HepG2 (cell line): Measurements from ENCODE around the gene TRPC4. TPM values are rescaled to one million over a fixed set of nuclear protein-coding genes. Genes with fewer than 3 reads are reported as not detected.

ENCODE experiments used
- ATAC-seq: fragments of 200-7000 bp; cut with Tn5 transposase; 3 replicates; pipeline ENCODE4 v1.9.1; 2020; ENCODE audit warnings: mild to moderate bottlenecking, moderate library complexity
- BruUV-seq: library from RNA; stranded (reverse); fragments of 400-500 nt; replicated peaks from 2 replicates; lab custom pipeline; 2021; lab: Mats Ljungman, UMichigan
- CTCF ChIA-PET: fragments of 300-600 bp; formaldehyde crosslinking; extraction: SDS; loops from one replicate; lab custom pipeline; 2021; ENCODE audit warnings: low total read pairs, inconsistent platforms, low intra/inter-chr PET ratio; lab: Yijun Ruan, JAX
- POLR2A ChIA-PET: fragments of 350-600 bp; sonication (Branson Sonifier 250); formaldehyde crosslinking; loops from one replicate; lab custom pipeline; 2020; ENCODE audit warnings: antibody characterized with exemption, inconsistent platforms; lab: Yijun Ruan, JAX
- DNase-seq: peaks from one replicate; pipeline ENCODE4 v3.0.0-alpha.2; 2015; ENCODE audit warnings: low spot score
- FAIRE-seq: peaks from 3 replicates; lab custom pipeline; 2011; peaks lifted over from hg19 to GRCh38; lab: Jason Lieb, UNC
- H2AFZ ChIP-seq: one replicate; pipeline ENCODE4 v1.6.1; 2011; ENCODE audit warnings: low read length, inconsistent platforms
- H3K27ac ChIP-seq: fragments of 300-600 bp; 3 replicates; pipeline ENCODE4 v1.8.0; 2011; ENCODE audit warnings: mixed run types, mild to moderate bottlenecking, mixed read lengths, low read length, inconsistent platforms; ENCODE audit not compliant: insufficient read depth; ENCODE audit errors: extremely low read length
- H3K27me3 ChIP-seq, 2 experiments: fragments of 200-600 bp in 1 of 2; 2 replicates in 1 of 2; 3 replicates in 1 of 2; pipeline versions ENCODE4 v1.6.0 to v1.8.0; 2011; ENCODE audit warnings: low read length in 2 of 2, mild to moderate bottlenecking in 2 of 2, moderate library complexity in 2 of 2, inconsistent platforms in 1 of 2; ENCODE audit not compliant: insufficient read depth in 2 of 2, control insufficient read depth in 1 of 2
- H3K36me3 ChIP-seq, 2 experiments: fragments of 200-600 bp in 1 of 2; replicated peaks in 1 of 2; 2 replicates in 1 of 2; 3 replicates in 1 of 2; pipeline versions ENCODE4 v1.5.1 to v1.8.0; 2011; ENCODE audit warnings: low read length in 2 of 2, inconsistent platforms in 1 of 2; ENCODE audit not compliant: insufficient read depth in 2 of 2, control insufficient read depth in 1 of 2
- H3K4me1 ChIP-seq: 2 replicates; pipeline ENCODE4 v1.5.1; 2012; ENCODE audit warnings: low read length, inconsistent platforms; ENCODE audit not compliant: insufficient read depth
- H3K4me2 ChIP-seq: 2 replicates; pipeline ENCODE4 v1.6.0; 2011; ENCODE audit warnings: low read depth, low read length, inconsistent platforms
- H3K4me3 ChIP-seq, 3 experiments: fragments of 200-600 bp in 1 of 3; sonication (generic), shearing (Covaris generic) in 1 of 3; replicated peaks in 1 of 3; 2 replicates each; pipeline ENCODE4 v1.5.1; 2011 to 2016; ENCODE audit warnings: low read length in 3 of 3, inconsistent platforms in 2 of 3, low read depth in 2 of 3, mild to moderate bottlenecking in 2 of 3, control low read depth in 1 of 3, mixed read lengths in 1 of 3; ENCODE audit not compliant: insufficient read depth in 1 of 3
- H3K79me2 ChIP-seq: one replicate; pipeline ENCODE4 v1.6.1; 2011; ENCODE audit warnings: low read length, inconsistent platforms; ENCODE audit not compliant: insufficient read depth
- H3K9ac ChIP-seq: 2 replicates; pipeline ENCODE4 v1.6.0; 2011; ENCODE audit warnings: mild to moderate bottlenecking, low read depth, low read length, inconsistent platforms; ENCODE audit not compliant: insufficient read depth
- H3K9me3 ChIP-seq: 2 replicates; pipeline ENCODE4 v1.5.1; 2012; ENCODE audit warnings: mild to moderate bottlenecking, low read length
- H4K20me1 ChIP-seq: 2 replicates; pipeline ENCODE4 v1.6.0; 2011; ENCODE audit warnings: inconsistent platforms, mild to moderate bottlenecking, low read length, moderate library complexity; ENCODE audit not compliant: insufficient read depth
- ATF2 ChIP-seq: sonication (generic); formaldehyde crosslinking; IDR thresholded peaks from 2 replicates; pipeline ENCODE4 v1.4.0; 2020; ENCODE audit warnings: missing genetic modification reagents
- ATF4 ChIP-seq, 2 experiments: fragments of 450-650 bp in 1 of 2; sonication (generic) in 1 of 2; formaldehyde crosslinking; IDR thresholded peaks; 2 replicates each; pipeline versions ENCODE4 v1.5.0 to v1.8.0; 2020 to 2022; ENCODE audit warnings: mild to moderate bottlenecking in 1 of 2, missing genetic modification reagents in 1 of 2
- BCL6 ChIP-seq: IDR thresholded peaks from 2 replicates; pipeline ENCODE4 v1.6.1; 2016; ENCODE audit warnings: missing genetic modification reagents, missing compliant biosample characterization
- HHEX ChIP-seq: IDR thresholded peaks from 2 replicates; pipeline ENCODE4 v1.6.1; 2016; ENCODE audit warnings: control low read depth
- HNRNPK ChIP-seq: fragments of 200-400 bp; formaldehyde crosslinking; IDR thresholded peaks from 2 replicates; pipeline ENCODE4 v1.6.1; 2018; ENCODE audit warnings: low read length, low read depth, moderate library complexity, mild to moderate bottlenecking; ENCODE audit not compliant: poor library complexity, severe bottlenecking
- IRF2 ChIP-seq: IDR thresholded peaks from 2 replicates; pipeline ENCODE4 v1.6.1; 2018; ENCODE audit warnings: missing genetic modification reagents, missing compliant biosample characterization
- KDM1A ChIP-seq: IDR thresholded peaks from 2 replicates; pipeline ENCODE4 v1.6.1; 2016; ENCODE audit warnings: missing compliant biosample characterization
- MLXIP ChIP-seq: sonication (generic); formaldehyde crosslinking; IDR thresholded peaks from 2 replicates; pipeline ENCODE4 v1.9.0; 2021; ENCODE audit warnings: missing genetic modification reagents, borderline replicate concordance
- NFE2L2 ChIP-seq: fragments of 150-350 bp; IDR thresholded peaks from 2 replicates; pipeline ENCODE4 v1.6.1; 2014; ENCODE audit warnings: low read length
- TP53 ChIP-seq: sonication (generic); formaldehyde crosslinking; conservative IDR thresholded peaks from 2 replicates; pipeline ENCODE4 v1.4.0; 2020; ENCODE audit warnings: missing genetic modification reagents
- ZBTB25 ChIP-seq: IDR thresholded peaks from 2 replicates; pipeline ENCODE4 v1.6.1; 2018; ENCODE audit warnings: missing genetic modification reagents
- ZNF569 ChIP-seq: sonication (generic); formaldehyde crosslinking; IDR thresholded peaks from 2 replicates; pipeline ENCODE4 v1.5.0; 2020; ENCODE audit warnings: mild to moderate bottlenecking, missing genetic modification reagents, moderate library complexity, borderline replicate concordance
- ZNF777 ChIP-seq: sonication (generic); formaldehyde crosslinking; IDR thresholded peaks from 2 replicates; pipeline ENCODE4 v1.4.0; 2020; ENCODE audit warnings: missing genetic modification reagents
- WGBS: methylation state at CpG from one replicate; pipeline ENCODE4 v1.1.6; 2017; ENCODE audit warnings: low lambda C conversion rate; 5-methylcytosine and 5-hydroxymethylcytosine counted together
- in situ Hi-C: cut with HindIII; loops from 2 replicates; pipeline ENCODE4 v1.10.0; 2017; ENCODE audit warnings: low pct_unique_long_range_greater_than_20kb; ENCODE audit not compliant: extremely low pct_ligation_motif_present
- intact Hi-C: fragments of 100-400 bp; cut with micrococcal nuclease; formaldehyde crosslinking; loops from one replicate; pipeline ENCODE4 v1.10.0; 2022; ENCODE audit not compliant: unreplicated experiment
- polyA plus RNA-seq, 8 experiments: library from polyadenylated mRNA; depleted of rRNA in 3 of 8; stranded (reverse) in 7 of 8; unstranded in 1 of 8; fragments of >200 nt; fragmentation: Illumina TruSeq in 4 of 8; extraction: Trizol in 4 of 8; gene quantifications; 2 replicates each; pipeline versions ENCODE4 v1.2.1 to v1.2.3, GENCODE V29; 2011 to 2016; ENCODE audit warnings: low read depth in 4 of 8, missing spikeins in 1 of 8, mixed read lengths in 1 of 8; ENCODE audit not compliant: insufficient read depth in 1 of 8
- total RNA-seq, 5 experiments: library from RNA; depleted of rRNA; stranded (reverse); fragments of >200 nt; fragmentation: Illumina TruSeq; extraction: Trizol; gene quantifications; 2 replicates each; pipeline ENCODE4 v1.2.3, GENCODE V29; 2016; ENCODE audit warnings: low read depth in 1 of 5

The TRPC4 gene
- total and polyA plus RNA-seq, 2 of the 13 experiments (the other 11 are each of a cell fraction or from before 2014, with no cell fraction given), result not detected

- Histone ChIP-seq H3K27me3 (no peaks in the 10 kb centered on the region), H3K36me3 (no peaks in the 10 kb centered on the region), H4K20me1 (no peaks in the 10 kb centered on the region), H3K4me3 (no peak overlapping the region), H3K79me2 (no peaks in the 10 kb centered on the region), H3K9ac (no peak overlapping the region), H3K27ac (no peak overlapping the region), H3K4me1 (no peaks in the 10 kb centered on the region), H2AFZ (no peak overlapping the region), H3K9me3 (peaks cover 14% of the 10 kb centered on the region; the same call in 1 of the 2 replicates), H3K4me2 (0 out of 2 replicates have a peak overlapping the region, but pooled peaks have one; percentile 6)
- 4% methylated on average over 2 of the region's 2 CpGs for WGBS
- FAIRE-seq (no peak), ATAC-seq (no peak), DNase-seq (no peak)
- BruUV-seq, result no TSS peak
- ChIA-PET CTCF (no interaction called here), POLR2A (no interaction called here)
- TF ChIP-seq ZNF569 (no peak), ATF4 (CRISPR knock-in tag; IDR thresholded peaks at IDR 0.05) (no peak), NFE2L2 (no peak), TP53 (CRISPR knock-in tag) (peak; percentile 93), IRF2 (CRISPR knock-in tag) (no peak), HNRNPK (no peak), BCL6 (CRISPR knock-in tag) (no peak)
- in situ Hi-C loops (no loop called here), intact Hi-C loops (no loop called here)
Measured at GRCh38 chr13:37914781-37915391, 45.3 kb upstream of the TRPC4 start.

- H3K4me2 ChIP-seq, result no peak overlapping the region
- ATAC-seq, result no peak
- no peak for FAIRE-seq
- no peaks in the 10 kb centered on the region for H3K79me2 ChIP-seq
- H2AFZ ChIP-seq, result no peak overlapping the region
- POLR2A ChIA-PET, result no interaction called here
- intact Hi-C loops (no loop called here), in situ Hi-C loops (no loop called here)
- peaks cover 14% of the 10 kb centered on the region; the same call in 1 of the 2 replicates for H3K9me3 ChIP-seq
- H3K27me3 ChIP-seq, result no peaks in the 10 kb centered on the region; a peak in 1 of 5 replicates
- H4K20me1 ChIP-seq, result no peaks in the 10 kb centered on the region
- CTCF ChIA-PET, result no interaction called here
- WGBS, result 0% methylated on average over 1 of the region's 1 CpG
- no peaks in the 10 kb centered on the region for H3K36me3 ChIP-seq
- H3K4me1 ChIP-seq, result no peaks in the 10 kb centered on the region
- no peak overlapping the region for H3K4me3 ChIP-seq
- H3K27ac ChIP-seq, result no peak overlapping the region
- no TSS peak for BruUV-seq
- no peak overlapping the region for H3K9ac ChIP-seq
- DNase-seq, result no peak
- TF ChIP-seq HHEX (CRISPR knock-in tag), result no peak
- no peak for TF ChIP-seq MLXIP (CRISPR knock-in tag)
- no peak for TF ChIP-seq ZBTB25 (CRISPR knock-in tag)
- no peak for TF ChIP-seq KDM1A
- no peak for TF ChIP-seq ZNF777 (CRISPR knock-in tag)
- no peak for TF ChIP-seq ATF2
Measured at GRCh38 chr13:37910790-37911189, 41.2 kb upstream of the TRPC4 start.
